ENCODE measurements around the gene ZNF391.
"Not testable (repeated sequence)": the region's sequence is repeated elsewhere in the genome, so short reads cannot be mapped to it uniquely, and the experiment has no call there.

ZNF391 gene

GRCh38 chr6:27419363-27419762, 30.8 kb downstream of the ZNF391 start:
- DNase-seq (ENCODE audit: insufficient read length, low spot score) (no peak), FAIRE-seq (no peak)

- DNase-seq (ENCODE audit: insufficient read length, low spot score) (no peak), FAIRE-seq (no peak)
Observed at GRCh38 chr6:27422651-27423332, 34.2 kb downstream of the ZNF391 start.

GRCh38 chr6:27424851-27425250, 36.3 kb downstream of the ZNF391 start:
- DNase-seq (ENCODE audit: insufficient read length, low spot score); FAIRE-seq: not testable (repeated sequence)

GRCh38 chr6:27426045-27426620, 37.6 kb downstream of the ZNF391 start:
- FAIRE-seq (no peak), DNase-seq (ENCODE audit: insufficient read length, low spot score) (no peak)

GRCh38 chr6:27428502-27428901, 39.9 kb downstream of the ZNF391 start:
- FAIRE-seq, result no peak

GRCh38 chr6:27428966-27429365, 40.4 kb downstream of the ZNF391 start:
- FAIRE-seq (no peak), DNase-seq (ENCODE audit: insufficient read length, low spot score) (no peak)

More at GRCh38 chr6:27428502-27428901, 39.9 kb downstream of the ZNF391 start:
- no peak for DNase-seq (ENCODE audit: insufficient read length, low spot score)

- DNase-seq (ENCODE audit: insufficient read length, low spot score) (no peak), FAIRE-seq (no peak)
Observed at GRCh38 chr6:27433714-27434113, 45.2 kb downstream of the ZNF391 start.

GRCh38 chr6:27439371-27439770, 50.8 kb downstream of the ZNF391 start:
- DNase-seq (ENCODE audit: insufficient read length, low spot score) (no peak), FAIRE-seq (no peak)

- FAIRE-seq, result no peak
Observed at GRCh38 chr6:27441001-27441400, 52.4 kb downstream of the ZNF391 start.

GRCh38 chr6:27442932-27443331, 54.4 kb downstream of the ZNF391 start:
- FAIRE-seq, result no peak

More at GRCh38 chr6:27441001-27441400, 52.4 kb downstream of the ZNF391 start:
- no peak for DNase-seq (ENCODE audit: insufficient read length, low spot score)

GRCh38 chr6:27448456-27448855, 59.9 kb downstream of the ZNF391 start:
- FAIRE-seq (no peak), DNase-seq (ENCODE audit: insufficient read length, low spot score) (no peak)

More at GRCh38 chr6:27442932-27443331, 54.4 kb downstream of the ZNF391 start:
- no peak for DNase-seq (ENCODE audit: insufficient read length, low spot score)

- FAIRE-seq (no peak), DNase-seq (ENCODE audit: insufficient read length, low spot score) (no peak)
Observed at GRCh38 chr6:27451660-27452390, 63.3 kb downstream of the ZNF391 start.

- no peak for DNase-seq (ENCODE audit: insufficient read length, low spot score)
- FAIRE-seq, result no peak
Observed at GRCh38 chr6:27452496-27452897, 63.9 kb downstream of the ZNF391 start.

Data from GM19239 (cell line).